Activated CD4-positive, alpha-beta T cell treated with anti-CD3 and anti-CD28 coated beads, Interleukin-10, Interleukin-2, amounts not matched to agents 100 ng/mL and 50 ng/mL, durations not matched to agents 16 hours and 8 hours (primary cell): Measurements from ENCODE around the gene FZR1.

Experiments
- DNase-seq: peaks from one replicate; pipeline ENCODE4 v3.0.0-alpha.2; 2020

The FZR1 gene

DNA sequence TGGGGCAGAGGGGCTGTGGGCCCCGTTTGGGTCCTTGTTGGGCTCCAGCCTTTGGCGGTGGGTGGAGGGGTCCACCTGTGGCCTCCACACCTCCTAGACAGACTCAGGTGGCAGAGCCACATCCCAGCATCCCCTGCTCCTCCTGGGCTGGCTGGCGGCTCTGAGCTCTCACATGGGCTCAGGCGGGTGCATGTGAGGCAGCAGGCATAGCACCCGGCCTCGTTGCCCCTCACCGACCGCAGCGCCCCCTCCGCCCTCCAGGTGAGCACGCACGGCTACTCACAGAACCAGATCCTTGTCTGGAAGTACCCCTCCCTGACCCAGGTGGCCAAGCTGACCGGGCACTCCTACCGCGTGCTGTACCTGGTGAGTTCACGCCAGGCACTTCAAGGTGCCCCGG, 26.9 kb downstream of the FZR1 start:
- DNase-seq: no peak

DNA sequence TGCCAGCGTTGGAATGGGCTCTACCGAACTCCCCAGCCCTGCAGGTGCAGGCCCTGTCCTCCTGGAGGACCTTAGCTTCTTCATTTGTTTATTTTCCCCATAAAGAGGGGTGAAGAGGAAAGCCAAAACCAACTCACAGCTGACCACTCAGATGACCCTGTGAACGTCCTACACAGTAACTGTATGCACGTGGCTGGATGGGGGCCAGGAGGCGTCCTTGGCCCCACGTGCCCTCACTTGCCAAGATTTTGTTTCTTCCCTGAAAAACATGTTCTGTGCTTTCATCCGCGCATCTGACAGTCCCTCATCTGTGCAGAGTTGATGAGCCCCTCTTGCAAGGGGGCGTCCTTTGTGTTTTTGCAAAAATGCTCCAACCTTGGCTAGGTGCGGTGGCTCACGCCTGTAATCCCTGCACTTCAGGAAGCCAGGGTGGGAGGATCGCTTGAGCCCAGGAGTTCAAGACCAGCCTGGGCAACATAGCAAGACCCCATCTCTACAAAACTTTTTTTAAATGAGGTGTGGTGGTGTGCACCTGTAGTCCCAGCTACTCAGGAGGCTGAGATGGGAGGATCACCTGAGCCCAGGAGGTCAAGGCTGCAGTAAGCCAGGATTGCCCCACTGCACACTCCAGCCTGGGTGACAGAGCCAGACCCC, 27.6 kb downstream of the FZR1 start:
- DNase-seq: no peak

DNA sequence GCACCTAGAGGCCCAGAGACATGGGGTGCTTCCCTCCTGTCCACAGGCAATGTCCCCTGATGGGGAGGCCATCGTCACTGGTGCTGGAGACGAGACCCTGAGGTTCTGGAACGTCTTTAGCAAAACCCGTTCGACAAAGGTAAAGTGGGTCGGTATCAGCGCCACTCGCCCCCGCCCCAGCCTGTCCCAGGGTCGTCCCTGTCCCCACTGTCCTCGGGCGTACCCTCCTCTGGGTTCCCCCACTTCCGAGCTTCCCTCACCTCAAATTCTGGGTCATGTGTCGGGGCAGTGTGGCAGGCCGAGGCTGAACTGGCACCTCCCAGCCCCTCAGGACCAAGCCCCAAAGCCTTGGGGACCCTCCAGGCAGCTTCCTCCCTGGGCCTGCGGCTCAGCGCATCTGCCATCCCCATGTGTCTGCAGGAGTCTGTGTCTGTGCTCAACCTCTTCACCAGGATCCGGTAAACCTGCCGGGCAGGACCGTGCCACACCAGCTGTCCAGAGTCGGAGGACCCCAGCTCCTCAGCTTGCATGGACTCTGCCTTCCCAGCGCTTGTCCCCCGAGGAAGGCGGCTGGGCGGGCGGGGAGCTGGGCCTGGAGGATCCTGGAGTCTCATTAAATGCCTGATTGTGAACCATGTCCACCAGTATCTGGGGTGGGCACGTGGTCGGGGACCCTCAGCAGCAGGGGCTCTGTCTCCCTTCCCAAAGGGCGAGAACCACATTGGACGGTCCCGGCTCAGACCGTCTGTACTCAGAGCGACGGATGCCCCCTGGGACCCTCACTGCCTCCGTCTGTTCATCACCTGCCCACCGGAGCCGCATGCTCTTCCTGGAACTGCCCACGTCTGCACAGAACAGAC, 28.5 kb downstream of the FZR1 start:
- no peak for DNase-seq

DNA sequence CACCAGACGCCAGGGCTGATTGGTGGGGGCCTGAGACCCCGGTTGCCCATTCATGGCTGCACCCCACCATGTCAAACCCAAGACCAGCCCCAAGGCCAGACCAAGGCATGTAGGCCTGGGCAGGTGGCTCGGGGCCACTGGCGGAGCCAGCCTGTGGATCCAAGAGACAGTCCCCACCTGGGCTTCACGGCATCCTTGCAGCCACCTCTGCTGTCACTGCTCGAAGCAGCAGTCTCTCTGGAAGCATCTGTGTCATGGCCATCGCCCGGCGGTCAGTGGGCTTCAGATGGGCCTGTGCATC, 29.1 kb downstream of the FZR1 start:
- DNase-seq: no peak

DNA sequence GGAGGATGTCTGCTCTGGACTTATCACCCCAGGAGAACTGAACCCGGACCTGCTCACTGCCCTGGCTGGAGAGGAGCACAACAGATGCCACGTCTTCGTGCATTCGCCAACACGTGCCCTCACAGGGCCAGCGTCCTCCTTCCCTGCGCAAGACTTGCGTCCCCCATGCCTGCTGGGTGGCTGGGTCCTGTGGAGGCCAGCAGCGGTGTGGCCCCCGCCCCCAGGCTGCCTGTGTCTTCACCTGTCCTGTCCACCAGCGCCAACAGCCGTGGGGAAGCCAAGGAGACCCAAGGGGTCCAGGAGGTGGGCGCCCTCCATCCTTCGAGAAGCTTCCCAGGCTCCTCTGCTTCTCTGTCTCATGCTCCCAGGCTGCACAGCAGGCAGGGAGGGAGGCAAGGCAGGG, 29.5 kb downstream of the FZR1 start:
- no peak for DNase-seq

DNA sequence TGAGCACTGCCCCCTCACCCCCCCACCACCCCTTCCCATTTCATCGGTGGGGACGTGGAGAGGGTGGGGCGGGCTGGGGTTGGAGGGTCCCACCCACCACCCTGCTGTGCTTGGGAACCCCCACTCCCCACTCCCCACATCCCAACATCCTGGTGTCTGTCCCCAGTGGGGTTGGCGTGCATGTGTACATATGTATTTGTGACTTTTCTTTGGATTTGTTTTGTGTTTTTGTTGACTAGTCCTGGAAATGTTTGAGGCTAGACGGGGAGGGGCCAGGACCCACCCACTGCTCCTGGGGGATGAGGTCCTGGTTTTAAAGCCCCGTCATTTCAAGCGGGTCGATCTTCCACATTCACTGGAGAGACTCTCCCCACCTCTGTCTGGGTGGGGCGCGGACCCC, 29.9 kb downstream of the FZR1 start:
- DNase-seq: no peak

DNA sequence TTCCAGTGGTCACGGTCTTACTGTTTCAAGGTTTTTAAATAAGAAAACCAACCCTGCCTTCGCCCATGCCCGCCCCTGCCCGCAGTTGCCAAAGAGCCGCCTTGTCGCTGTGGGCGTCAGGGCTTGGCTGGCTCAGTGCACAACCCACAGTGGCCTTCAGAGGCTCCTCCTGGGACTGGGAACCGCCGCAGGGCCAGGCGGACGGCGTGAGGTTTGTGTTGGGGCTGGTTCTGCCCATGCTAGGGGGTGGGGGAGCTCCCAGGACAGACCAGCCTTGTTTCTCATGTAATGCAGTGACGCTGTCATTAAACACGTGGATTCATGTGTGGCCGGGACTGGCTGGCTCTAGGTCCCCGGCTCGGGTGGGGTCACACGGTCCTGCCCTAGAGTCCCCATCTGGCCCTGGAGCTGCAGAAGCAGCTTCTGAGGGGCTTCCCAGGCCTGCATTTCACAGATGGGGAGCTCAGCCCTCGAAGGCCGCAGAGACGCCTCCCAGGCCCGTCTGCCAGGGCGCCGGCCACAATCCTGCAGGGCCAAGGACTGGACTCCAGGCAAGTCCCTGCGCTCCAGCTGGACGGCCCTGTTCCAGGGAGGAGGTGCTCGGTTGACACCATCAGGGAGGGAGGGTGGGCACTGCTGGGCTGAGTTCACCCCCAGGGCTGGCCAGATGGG, 30.5 kb downstream of the FZR1 start:
- no peak for DNase-seq

DNA sequence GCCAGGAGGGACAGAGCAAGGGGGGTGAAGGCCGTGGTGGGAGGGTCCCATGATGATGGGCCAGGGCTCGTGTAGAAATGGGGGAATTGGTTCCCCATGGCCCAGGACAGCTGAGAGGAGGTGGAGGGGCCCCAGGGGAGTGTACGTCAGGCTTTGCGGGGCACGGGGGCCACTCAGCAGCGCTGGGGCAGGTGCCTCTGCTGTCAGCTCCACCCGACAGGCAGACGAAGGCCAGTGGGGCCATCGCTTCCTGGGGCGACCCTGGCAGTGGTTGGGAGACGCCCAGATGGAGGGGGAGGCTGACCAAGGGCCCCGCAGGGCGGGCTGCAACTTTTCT, 31.0 kb downstream of the FZR1 start:
- DNase-seq: no peak

DNA sequence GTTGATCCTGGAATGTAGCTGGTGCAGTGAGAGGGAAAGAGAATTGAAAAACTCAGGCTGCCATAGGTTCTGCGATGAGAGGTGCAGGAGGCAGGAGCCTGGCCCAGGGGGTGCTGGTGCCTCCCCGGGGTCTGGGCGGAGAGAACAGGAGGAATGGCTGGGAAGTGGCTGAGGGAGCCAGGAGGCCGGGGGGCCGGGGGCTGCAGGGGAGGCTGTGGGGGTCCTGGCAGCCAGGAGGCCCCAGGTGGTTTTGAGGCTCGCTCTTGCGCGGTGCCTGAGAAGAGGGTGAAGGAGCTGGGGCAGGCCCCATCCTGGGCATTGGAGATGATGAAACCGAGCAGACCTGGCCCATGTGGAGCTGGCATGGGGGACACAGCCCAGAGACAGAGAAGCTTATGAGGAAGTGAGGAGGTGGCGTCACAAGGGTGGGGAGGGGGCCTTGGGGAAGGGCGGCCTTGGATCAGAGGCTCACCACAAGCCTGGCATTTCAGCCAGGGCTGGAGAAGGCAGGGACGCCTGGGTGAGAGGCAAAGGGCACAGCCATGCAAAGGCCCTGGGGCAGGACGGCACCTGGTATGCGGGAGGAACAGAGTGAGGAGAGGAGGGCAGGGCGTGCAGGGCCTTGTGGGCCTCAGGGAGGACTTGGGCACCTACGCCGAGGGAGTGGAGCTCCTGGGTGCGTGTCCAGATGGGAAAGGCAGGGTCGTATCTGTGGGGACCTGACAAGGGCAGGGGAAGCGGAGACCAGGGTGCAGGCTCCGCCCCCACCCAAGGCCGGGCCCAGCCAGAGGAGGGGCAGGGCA, 31.5 kb downstream of the FZR1 start:
- DNase-seq: no peak

DNA sequence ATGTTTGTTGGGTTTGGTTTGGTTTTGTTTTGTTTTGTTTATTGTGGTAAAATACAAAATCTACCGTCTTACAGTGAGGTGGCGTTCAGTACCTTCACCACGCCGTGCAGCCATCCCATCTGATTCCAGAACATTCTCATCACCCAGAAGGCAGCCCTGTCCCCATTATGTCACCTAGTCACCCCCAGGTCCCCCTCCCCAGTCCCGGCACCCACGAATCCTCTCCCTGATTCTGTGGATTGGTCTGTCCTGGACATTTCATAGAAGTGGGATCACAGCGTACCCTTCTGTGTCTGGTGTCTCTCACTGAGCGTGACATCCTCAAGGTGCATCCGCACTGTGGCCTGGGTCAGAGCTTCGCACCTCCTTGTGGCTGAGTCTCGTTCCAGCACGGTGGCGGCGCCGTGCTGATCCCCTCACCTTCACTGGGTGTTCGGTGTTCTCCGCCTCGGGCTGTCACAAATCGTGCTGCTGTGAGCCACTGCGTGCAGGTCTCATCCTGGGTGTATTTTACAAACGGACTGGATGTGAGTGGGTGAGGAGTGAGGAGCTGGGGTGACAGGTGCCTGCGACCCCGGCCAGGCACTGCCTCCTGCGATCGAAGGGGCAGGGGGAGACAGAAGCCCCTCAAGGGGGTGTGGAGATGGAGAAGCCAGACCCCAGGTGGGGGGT, 32.3 kb downstream of the FZR1 start:
- no peak for DNase-seq

DNA sequence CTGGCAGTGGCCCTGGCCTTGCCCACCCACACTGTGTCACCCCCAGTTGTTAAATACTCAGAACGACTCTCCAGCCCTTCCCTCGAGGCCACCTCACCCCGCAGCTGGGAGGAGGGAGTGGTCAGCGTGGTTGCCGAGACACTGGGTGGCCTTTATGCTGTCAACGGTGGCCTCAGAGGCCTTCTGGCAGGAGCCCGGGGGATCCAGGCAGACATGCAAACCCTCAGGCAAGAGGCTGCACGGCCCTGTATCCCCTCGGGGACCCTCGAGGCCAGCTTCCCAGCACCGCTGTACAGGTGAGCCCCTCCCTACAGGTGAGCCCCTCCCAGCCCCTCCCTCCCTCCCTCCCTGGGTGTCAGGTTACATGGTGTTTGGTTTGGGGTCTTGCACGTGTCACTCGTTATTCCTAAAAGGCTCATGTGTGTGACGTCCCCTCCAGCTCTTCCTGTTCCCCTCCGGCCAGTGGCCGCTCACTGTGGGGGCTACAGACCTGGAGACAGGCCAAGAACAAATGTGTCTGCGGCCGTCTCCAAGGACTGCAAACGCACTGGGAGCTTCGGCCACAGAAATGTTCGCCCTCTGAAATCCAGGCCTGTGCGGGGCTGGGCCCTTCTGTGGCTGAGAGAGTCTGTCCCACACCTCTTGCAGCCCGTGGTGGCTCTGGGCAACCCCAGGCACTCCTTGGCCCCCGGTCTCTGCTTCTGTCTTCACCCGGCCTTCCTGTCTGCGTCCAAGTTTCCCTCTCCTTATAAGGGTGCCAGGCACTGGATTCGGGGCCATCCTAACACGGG, 33.0 kb downstream of the FZR1 start, which contains the start of gene TEKTIP1:
Gene TEKTIP1, plus strand, starts transcription at position 210 of the 791 bp plus-strand sequence. Its CDS starts 4 bp downstream, at position 214.
- no peak for DNase-seq

DNA sequence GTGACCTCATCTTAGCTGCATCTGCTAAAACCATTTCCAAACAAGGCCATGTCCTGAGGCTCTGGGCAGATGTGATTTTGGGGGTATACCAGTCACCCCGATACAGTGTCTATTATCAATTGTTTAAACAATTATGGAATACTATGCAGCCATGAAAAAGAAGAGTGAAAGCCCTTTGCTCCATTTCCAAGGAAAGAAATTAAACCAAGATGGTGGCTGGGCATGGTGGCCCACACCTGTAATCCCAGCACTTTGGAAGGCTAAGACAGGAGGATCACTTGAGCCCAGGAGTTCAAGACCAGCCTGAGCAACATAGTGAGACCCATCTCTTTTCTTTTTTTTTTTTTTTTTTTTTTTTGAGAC, 33.6 kb downstream of the FZR1 start:
- DNase-seq: no peak

DNA sequence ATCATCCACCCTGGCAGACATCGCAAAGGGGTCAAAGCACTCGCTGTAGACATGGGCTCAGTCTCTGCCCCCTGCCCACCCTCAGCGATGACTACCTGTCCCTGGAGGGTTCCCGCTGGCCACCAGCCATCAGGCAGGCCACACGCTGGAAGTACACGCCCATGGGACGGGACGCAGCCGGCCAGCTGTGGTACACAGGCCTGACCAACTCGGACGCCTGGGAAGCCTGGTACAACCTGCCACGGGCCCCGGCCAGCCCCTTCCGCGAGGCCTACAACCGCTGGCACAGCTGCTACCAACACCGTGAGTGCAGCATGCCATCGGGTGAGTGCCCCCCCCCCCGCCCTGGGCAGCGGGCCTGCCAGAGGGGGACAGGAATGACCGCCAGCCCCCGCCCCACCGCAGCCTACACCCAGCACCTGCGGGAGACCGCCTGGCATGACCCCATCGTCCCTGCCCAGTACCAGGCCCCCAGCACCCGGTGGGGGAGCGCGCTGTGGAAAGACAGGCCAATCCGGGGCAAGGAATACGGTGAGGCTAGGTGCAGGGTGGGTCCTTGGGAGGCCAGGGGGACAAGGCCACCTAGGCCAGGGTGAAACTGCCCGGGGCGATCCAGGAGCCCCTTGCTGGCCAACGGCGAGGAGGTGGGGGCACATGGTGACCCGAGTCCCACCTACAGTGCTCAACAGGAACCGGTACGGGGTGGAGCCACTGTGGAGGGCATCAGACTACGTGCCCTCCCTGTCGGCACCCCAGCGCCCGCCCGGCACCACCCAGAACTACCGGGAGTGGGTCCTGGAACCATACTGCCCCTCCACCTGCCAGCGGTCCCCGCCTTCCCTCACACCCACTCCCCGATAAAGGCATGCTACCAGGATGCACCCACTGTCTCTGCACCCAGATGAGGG, 37.3 kb downstream of the FZR1 start:
- no peak for DNase-seq

DNA sequence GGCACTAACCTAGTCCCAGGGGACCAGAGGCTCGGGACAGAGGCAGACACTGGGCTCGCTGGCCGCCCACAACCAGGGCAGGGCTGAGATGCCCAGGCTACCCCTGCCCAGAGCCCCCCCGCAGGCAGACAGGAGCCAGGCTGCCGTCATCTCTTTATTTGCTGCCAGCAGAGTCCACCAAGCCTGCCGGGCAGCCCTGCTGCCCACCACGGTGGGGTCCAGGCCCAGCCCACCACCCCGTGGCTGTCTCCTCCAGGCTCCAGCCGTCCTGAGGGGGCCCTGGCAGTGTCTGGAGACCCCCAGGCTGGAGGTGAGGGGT, 37.9 kb downstream of the FZR1 start:
- DNase-seq: no peak

DNA sequence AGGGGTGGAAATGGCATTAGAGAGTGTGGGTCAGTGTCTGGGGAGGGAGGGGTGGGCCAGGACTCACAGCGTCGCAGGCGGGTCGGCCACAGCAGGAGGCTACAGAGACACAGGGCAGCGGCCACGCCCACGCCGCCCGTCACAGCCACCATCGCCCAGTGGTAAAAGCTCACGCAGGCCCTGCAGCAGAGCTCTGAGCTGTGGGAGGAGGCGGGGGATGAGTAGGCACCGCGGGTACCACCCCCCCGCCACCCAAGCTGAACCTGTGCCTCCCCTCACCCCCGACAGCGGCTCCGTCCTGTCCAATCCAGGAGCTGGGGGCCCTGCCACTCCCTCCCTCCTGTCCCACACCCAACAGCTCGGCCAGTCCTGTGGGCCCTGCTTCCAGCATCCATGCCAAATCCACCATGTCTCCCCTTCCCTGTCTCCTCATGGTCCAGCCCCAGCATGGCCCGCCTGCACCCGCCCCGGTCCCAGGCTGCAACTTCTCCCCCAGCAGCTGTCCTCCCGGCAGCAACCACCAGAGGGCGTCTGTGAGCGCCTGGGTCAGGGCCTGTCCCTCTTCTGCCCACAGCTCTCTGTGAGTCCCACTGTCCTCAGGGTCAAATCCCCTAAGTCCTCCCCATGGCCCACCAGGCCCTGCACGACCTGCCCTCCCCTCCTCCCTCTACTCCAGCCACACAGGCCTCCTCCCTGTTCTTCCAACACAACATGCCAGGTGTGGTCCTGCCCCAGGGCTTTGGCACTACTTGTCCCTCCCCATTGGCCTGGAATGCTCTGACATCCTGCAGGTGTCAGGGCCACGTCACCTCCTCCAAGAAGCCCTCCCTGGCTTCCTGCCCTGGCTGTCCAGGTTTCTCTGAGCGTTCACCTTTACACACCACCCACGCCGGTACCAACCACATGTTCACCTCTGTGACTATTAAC, 38.9 kb downstream of the FZR1 start:
- DNase-seq: peak; percentile 80

DNA sequence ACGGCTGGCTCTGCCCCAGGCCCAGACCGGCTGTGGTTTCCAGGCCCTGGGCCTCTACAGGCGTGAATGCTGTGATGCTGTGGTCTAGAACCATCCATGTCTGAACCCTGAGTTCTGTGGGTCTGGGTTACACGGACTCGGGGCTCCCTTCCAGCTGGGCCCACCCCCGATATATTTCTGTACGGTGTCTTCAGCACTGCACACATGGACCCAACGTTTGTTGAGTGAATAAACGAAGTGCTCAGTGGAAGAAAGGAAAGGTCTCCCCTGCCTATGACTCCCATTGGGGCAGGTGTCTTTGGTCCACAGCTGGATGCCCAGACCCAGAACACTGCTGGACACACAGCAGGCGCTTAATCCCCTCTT, 39.5 kb downstream of the FZR1 start:
- no peak for DNase-seq

DNA sequence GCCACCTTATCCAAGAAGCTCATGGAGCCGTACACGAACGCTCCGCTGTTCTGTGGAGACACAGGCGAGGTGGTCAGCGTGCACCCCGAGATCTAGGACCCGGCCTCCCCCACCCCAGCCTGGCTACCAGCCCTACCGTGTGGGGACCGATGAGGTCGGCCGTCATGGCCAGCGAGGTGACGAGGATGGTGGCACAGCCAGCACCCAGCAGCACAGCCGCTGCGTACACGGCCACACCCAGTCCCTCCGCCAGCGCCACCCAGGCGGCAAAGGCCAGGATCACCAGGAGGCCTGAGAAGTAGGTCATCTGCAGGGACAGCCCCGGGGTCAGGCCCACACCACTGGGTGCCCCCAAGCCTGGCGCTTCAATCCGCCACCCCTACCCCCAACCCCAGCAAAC, 40.0 kb downstream of the FZR1 start:
- no peak for DNase-seq

DNA sequence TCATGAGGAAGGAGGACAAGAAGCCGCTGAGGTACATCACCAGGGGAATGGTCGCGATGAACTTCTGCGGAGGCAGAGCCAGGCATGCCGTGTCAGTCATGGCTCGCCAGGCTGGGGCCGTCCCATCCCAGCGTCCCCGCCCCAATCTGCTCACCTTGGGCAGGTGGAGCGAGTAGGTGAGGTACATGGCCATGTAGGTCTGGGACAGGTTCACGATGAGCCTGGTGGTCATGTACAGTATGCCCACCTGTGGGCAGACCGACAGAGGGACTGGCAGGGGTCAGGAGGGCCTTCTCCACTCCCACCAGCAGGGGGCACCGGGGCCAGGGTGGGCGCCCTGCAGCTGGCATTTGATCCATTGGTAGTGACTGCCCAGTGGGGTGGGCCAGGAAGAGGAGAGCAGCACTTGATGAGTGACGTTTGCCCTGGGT, 41.2 kb downstream of the FZR1 start:
- peak; percentile 49 for DNase-seq

DNA sequence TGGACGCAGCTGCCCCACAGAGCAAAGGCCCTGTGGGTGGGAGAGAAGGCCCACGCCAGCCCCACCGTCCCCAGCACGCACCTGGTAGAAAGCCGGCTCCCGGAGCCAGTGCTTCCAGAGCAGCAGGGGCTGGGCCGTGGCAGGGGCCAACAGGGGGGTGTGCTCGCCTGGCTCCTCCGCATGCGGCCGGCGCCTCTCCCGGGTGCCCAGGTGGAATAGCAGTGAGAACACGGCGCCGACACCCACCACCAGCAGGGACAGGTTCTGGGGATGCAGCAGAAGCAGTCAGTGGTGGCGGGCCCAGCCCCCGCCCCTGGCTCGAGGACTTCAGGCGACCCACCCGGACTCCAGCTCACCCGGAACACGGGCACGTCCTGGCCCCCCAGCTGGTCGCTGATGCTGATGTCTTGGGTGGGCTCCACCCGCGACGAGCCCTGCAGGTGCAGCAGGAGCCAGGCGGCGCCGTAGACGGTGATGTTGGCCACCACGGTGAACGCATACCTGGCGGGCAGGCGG, 41.7 kb downstream of the FZR1 start:
- DNase-seq: no peak

DNA sequence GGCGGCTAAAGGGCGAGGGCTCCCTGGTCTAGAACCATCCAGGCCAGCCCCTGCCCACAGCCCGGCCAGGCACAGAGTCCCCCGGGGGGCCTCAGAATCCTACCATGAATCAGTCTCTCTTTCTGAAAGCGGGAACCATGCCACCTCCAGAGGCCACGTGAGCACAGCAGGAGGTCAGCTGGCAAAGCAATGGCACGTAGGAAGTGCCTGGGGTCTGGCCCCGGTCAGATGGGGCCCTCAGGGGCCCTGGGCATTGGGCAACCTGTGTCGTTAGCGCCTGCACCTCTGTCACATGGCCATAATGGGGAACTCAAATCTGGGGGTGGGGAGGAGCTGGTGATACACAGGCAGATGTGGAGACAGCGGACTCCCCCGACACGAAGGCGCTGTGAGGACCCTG, 42.5 kb downstream of the FZR1 start:
- no peak for DNase-seq
